ENCODE results near the gene SPOPL. TPM values are rescaled to one million over a fixed set of nuclear protein-coding genes. Genes with fewer than 3 reads are reported as not detected.

SPOPL gene
- total RNA-seq, 1 donor from 2014 or later: 9.4 TPM

DNA sequence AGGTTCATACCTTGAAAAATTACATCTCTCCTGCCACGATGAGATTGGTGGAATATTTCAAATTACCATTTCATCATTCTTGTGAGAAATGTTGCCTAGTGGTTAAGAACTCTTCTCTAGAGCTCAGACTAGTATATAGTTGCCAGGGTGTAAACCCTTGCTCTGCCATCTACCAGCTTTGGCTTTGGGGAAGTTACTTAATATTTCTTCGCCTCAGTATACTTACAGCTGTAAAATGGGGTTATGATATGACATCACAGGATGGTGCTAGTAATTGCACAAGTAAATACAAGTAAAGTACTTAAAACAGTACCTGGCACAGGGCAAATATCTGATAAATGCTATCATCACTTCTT, 1.5 kb downstream of the SPOPL start:
- peak overlapping the region; percentile 74 for H3K27ac ChIP-seq (ENCODE audit: low read depth, low read length)
- H3K4me1 ChIP-seq (ENCODE audit: control insufficient read depth in 3 of 3, insufficient read depth in 3 of 3, low read length in 3 of 3): peaks cover 22 to 32% (median 27%) of the 10 kb centered on the region in 3 donors
- H3K9me3 ChIP-seq (ENCODE audit: control insufficient read depth in 3 of 3, low read length in 3 of 3): no peaks in the 10 kb centered on the region
- H3K9ac ChIP-seq (ENCODE audit: low read depth in 1 of 3, low read length in 3 of 3): peak overlapping the region; percentile 85 to 88 (median 85)
- H3K36me3 ChIP-seq (ENCODE audit: control insufficient read depth in 3 of 3, insufficient read depth in 3 of 3, low read length in 3 of 3): no peaks in the 10 kb centered on the region
- H3K4me3 ChIP-seq (ENCODE audit: low read length in 3 of 3): peak overlapping the region; percentile 75 to 93 (median 76)
- H3K27me3 ChIP-seq (ENCODE audit: control insufficient read depth in 3 of 3, insufficient read depth in 3 of 3, low read length in 3 of 3): no peaks in the 10 kb centered on the region

DNA sequence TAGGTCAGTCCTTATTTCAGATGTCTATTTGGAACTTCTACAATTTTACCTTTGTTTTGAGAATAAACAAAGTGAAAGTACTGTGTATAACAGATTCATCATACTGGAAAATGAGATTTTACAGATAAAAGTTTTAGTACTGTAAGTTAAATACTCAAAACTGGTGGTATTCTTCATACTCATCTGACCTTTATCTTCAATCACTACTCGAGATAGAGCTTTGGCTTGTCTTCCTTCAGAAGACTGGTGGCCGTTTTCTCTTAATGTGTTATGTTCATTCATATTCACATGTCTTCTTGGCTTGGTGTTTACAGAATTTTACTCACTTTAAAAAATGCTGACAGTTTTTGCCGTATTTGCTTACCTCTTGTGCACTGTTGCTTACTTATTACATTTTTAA, 2.1 kb downstream of the SPOPL start:
- Histone ChIP-seq H3K4me1 (ENCODE audit: control insufficient read depth in 3 of 3, insufficient read depth in 3 of 3, low read length in 3 of 3) (peaks cover 22 to 32% (median 27%) of the 10 kb centered on the region in 3 donors), H3K27me3 (ENCODE audit: control insufficient read depth in 3 of 3, insufficient read depth in 3 of 3, low read length in 3 of 3) (no peaks in the 10 kb centered on the region), H3K4me3 (ENCODE audit: low read length in 3 of 3) (peak overlapping the region in 2 of 3 donors; percentile 75 to 93), H3K9ac (ENCODE audit: low read depth in 1 of 3, low read length in 3 of 3) (peak overlapping the region in 2 of 3 donors; percentile 7 to 48), H3K27ac (ENCODE audit: low read depth, low read length) (peak overlapping the region; percentile 1), H3K9me3 (ENCODE audit: control insufficient read depth in 3 of 3, low read length in 3 of 3) (no peaks in the 10 kb centered on the region), H3K36me3 (ENCODE audit: control insufficient read depth in 3 of 3, insufficient read depth in 3 of 3, low read length in 3 of 3) (no peaks in the 10 kb centered on the region)

DNA sequence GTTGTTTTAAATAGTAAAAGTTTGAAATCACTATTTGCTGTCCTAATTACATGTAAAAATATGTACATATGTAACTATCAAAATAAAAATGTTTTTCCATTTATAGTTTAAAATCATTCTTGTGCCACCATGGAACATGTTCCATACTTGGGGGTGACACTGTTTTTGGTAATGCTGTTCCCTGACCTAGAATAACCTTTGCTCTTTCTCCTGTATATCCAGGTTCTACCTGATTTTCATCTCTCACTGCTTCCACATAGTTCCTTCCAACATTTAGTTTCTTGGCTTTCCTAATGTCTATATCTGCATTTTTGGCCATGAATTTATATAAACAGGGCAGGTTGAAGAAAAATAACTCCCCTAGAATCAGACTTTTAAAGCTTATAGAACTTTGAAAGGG, 2.5 kb downstream of the SPOPL start:
- H3K9ac ChIP-seq (ENCODE audit: low read depth in 1 of 3, low read length in 3 of 3): peak overlapping the region in 2 of 3 donors; percentile 7 to 48
- H3K4me3 ChIP-seq (ENCODE audit: low read length in 3 of 3): peak overlapping the region in 1 of 3 donors; percentile 35
- peaks cover 22 to 32% (median 27%) of the 10 kb centered on the region in 3 donors for H3K4me1 ChIP-seq (ENCODE audit: control insufficient read depth in 3 of 3, insufficient read depth in 3 of 3, low read length in 3 of 3)

DNA sequence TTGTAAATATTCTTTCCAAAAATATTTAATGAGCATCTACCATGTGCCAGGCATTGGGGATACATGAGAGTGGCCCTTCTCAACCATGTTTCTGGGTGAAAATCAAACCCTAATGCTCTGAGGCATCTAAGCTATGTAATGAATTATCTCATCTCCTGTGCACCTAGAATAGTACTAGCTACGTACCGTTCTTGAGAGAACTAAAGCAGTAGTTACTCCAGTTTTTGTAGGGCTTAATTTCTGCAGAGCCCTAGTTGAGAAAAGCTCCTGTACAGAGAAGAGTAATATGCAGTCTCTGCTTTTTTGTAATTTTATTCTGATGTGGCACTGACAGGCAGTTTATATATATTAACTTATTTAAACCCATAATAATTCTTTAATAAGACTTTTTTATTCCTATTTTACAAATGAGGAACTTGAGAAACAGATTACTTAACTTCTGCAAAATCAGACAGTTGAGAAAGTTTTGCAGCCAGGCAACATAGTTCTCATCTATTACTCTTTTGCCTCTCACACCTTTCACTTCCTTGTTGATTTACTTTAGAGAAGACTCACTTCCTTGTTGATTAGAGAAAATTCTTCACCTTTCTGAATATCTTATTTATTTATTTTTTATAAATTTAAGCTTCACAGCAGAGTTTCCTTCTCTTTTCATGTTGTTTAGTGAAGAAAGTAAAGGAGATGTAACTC, 3.1 kb downstream of the SPOPL start:
- Histone ChIP-seq H3K36me3 (ENCODE audit: control insufficient read depth in 3 of 3, insufficient read depth in 3 of 3, low read length in 3 of 3) (no peaks in the 10 kb centered on the region), H3K4me3 (ENCODE audit: low read length in 3 of 3) (peak overlapping the region in 1 of 3 donors; percentile 35), H3K27me3 (ENCODE audit: control insufficient read depth in 3 of 3, insufficient read depth in 3 of 3, low read length in 3 of 3) (no peaks in the 10 kb centered on the region), H3K27ac (ENCODE audit: low read depth, low read length) (peak overlapping the region; percentile 1), H3K9ac (ENCODE audit: low read depth in 1 of 3, low read length in 3 of 3) (no peak overlapping the region), H3K4me1 (ENCODE audit: control insufficient read depth in 3 of 3, insufficient read depth in 3 of 3, low read length in 3 of 3) (peaks cover 22 to 32% (median 27%) of the 10 kb centered on the region in 3 donors), H3K9me3 (ENCODE audit: control insufficient read depth in 3 of 3, low read length in 3 of 3) (no peaks in the 10 kb centered on the region)

More for the DNA sequence above, 2.5 kb downstream of the SPOPL start:
- no peaks in the 10 kb centered on the region for H3K27me3 ChIP-seq (ENCODE audit: control insufficient read depth in 3 of 3, insufficient read depth in 3 of 3, low read length in 3 of 3)
- no peaks in the 10 kb centered on the region for H3K36me3 ChIP-seq (ENCODE audit: control insufficient read depth in 3 of 3, insufficient read depth in 3 of 3, low read length in 3 of 3)
- H3K9me3 ChIP-seq (ENCODE audit: control insufficient read depth in 3 of 3, low read length in 3 of 3): no peaks in the 10 kb centered on the region
- H3K27ac ChIP-seq (ENCODE audit: low read depth, low read length): peak overlapping the region; percentile 1

DNA sequence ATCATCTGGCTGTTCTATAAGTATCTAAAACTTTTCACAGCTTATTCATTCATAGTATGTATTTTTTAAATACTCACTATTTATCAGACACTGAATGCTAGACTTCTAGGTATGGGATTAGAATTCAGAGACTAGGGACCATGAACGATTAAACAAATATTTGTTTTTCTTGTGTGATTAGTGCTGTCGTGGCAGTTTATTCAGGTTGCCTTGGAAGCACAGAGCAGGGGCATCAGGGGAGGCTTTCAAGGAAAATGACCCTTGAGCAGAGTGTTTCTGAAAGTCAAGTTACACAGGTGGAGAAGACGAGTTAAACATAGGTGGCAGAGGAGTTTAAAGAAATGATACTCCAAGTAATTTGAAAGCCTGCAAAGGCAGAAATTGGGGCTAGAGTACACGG, 5.7 kb downstream of the SPOPL start:
- Histone ChIP-seq H3K4me3 (ENCODE audit: low read length in 3 of 3) (no peak overlapping the region), H3K9me3 (ENCODE audit: control insufficient read depth in 3 of 3, low read length in 3 of 3) (no peaks in the 10 kb centered on the region), H3K27me3 (ENCODE audit: control insufficient read depth in 3 of 3, insufficient read depth in 3 of 3, low read length in 3 of 3) (no peaks in the 10 kb centered on the region), H3K4me1 (ENCODE audit: control insufficient read depth in 3 of 3, insufficient read depth in 3 of 3, low read length in 3 of 3) (peaks cover 14 to 22% (median 18%) of the 10 kb centered on the region in 3 donors), H3K27ac (ENCODE audit: low read depth, low read length) (no peak overlapping the region), H3K36me3 (ENCODE audit: control insufficient read depth in 3 of 3, insufficient read depth in 3 of 3, low read length in 3 of 3) (no peaks in the 10 kb centered on the region), H3K9ac (ENCODE audit: low read depth in 1 of 3, low read length in 3 of 3) (no peak overlapping the region)

DNA sequence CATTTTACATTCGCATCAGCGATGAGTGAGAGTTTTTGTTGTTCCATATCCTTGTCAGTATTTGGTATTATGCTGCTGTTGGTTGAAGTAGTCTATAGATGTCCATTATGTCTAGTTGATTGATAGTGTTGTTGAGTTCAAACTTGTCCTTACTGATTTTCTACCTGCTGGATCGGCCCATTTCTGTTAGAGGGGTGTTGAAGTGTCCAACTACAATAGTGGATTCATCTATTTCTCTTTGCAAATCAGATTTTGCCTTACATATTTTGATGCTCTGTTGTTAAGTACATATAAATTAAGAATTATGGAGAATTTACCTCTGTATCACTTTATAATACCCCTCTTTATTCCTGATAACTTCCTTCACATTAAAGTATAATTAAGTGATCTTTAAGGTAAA, 8.7 kb downstream of the SPOPL start:
- H3K36me3 ChIP-seq (ENCODE audit: control insufficient read depth in 3 of 3, insufficient read depth in 3 of 3, low read length in 3 of 3): no peaks in the 10 kb centered on the region
- H3K4me3 ChIP-seq (ENCODE audit: low read length in 3 of 3): no peak overlapping the region
- H3K27ac ChIP-seq (ENCODE audit: low read depth, low read length): no peak overlapping the region
- no peak overlapping the region for H3K9ac ChIP-seq (ENCODE audit: low read depth in 1 of 3, low read length in 3 of 3)
- H3K9me3 ChIP-seq (ENCODE audit: control insufficient read depth in 3 of 3, low read length in 3 of 3): no peaks in the 10 kb centered on the region
- no peaks in the 10 kb centered on the region for H3K27me3 ChIP-seq (ENCODE audit: control insufficient read depth in 3 of 3, insufficient read depth in 3 of 3, low read length in 3 of 3)
- H3K4me1 ChIP-seq (ENCODE audit: control insufficient read depth in 3 of 3, insufficient read depth in 3 of 3, low read length in 3 of 3): peaks cover 8 to 12% (median 8%) of the 10 kb centered on the region in 3 donors

DNA sequence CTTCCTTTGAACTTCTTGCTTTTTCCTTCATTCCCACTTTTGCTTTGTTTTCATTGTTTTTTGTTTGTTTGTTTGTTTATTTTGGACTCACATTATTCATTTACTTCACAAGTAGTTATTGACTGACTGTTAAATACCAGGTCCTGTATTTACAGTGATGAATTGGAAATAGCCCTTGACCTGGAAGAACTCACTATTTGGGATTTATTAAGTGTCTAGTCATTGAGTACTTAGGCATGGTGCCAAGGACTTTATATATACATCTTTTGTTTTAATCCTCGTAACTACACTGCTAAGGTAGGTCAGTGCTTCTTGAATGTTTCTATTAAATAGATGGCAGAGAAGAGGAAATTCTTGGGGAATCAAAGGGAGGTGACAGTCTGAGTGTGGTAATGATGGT, 11.1 kb downstream of the SPOPL start:
- Histone ChIP-seq H3K27me3 (ENCODE audit: control insufficient read depth in 3 of 3, insufficient read depth in 3 of 3, low read length in 3 of 3) (no peaks in the 10 kb centered on the region), H3K27ac (ENCODE audit: low read depth, low read length) (no peak overlapping the region), H3K4me1 (ENCODE audit: control insufficient read depth in 3 of 3, insufficient read depth in 3 of 3, low read length in 3 of 3) (peaks cover 7 to 10% (median 8%) of the 10 kb centered on the region in 3 donors), H3K4me3 (ENCODE audit: low read length in 3 of 3) (no peak overlapping the region), H3K9ac (ENCODE audit: low read depth in 1 of 3, low read length in 3 of 3) (no peak overlapping the region), H3K9me3 (ENCODE audit: control insufficient read depth in 3 of 3, low read length in 3 of 3) (no peaks in the 10 kb centered on the region), H3K36me3 (ENCODE audit: control insufficient read depth in 3 of 3, insufficient read depth in 3 of 3, low read length in 3 of 3) (no peaks in the 10 kb centered on the region)

DNA sequence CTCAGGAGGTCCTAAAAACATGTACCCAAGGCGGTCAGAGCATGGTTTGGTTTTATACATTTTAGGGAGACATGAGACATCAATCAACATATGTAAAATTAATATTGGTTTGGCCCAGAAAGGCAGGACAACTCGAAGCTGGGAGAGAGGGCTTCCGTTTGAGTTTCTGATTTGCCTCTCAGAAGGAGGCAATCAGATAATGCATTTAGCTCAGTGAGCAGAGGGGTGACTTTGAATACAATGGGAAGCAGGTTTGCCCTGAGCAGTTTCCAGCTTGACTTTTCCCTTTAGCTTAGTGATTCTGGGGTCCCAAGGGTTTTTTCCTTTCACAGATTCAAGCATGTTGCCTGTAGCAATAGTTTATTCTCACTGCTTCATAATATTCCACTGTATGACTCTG, 12.6 kb downstream of the SPOPL start:
- Histone ChIP-seq H3K27ac (ENCODE audit: low read depth, low read length) (no peak overlapping the region), H3K4me3 (ENCODE audit: low read length in 3 of 3) (no peak overlapping the region), H3K36me3 (ENCODE audit: control insufficient read depth in 3 of 3, insufficient read depth in 3 of 3, low read length in 3 of 3) (no peaks in the 10 kb centered on the region)

DNA sequence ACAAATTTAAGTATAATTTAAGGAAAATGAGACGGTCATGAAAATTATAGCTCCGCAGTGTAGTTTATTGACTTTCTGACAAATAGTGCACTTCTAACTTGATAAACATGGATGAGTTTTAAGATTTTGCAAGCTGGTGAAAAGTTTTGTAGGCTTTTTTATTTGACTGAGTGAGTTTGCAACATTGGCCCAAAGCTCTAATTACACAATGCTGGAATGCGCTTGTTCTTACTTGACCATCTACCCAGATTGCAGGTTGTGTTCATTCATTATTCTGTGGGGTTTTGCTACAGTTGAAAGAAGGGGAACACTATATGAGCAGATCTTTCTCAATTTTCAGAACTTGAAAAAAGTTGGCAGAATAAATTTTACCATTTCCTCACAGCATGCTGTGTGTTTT, 13.5 kb downstream of the SPOPL start:
- H3K36me3 ChIP-seq (ENCODE audit: control insufficient read depth in 3 of 3, insufficient read depth in 3 of 3, low read length in 3 of 3): no peaks in the 10 kb centered on the region
- no peaks in the 10 kb centered on the region for H3K27me3 ChIP-seq (ENCODE audit: control insufficient read depth in 3 of 3, insufficient read depth in 3 of 3, low read length in 3 of 3)
- no peak overlapping the region for H3K27ac ChIP-seq (ENCODE audit: low read depth, low read length)
- no peak overlapping the region for H3K4me3 ChIP-seq (ENCODE audit: low read length in 3 of 3)
- no peak overlapping the region for H3K9ac ChIP-seq (ENCODE audit: low read depth in 1 of 3, low read length in 3 of 3)
- H3K9me3 ChIP-seq (ENCODE audit: control insufficient read depth in 3 of 3, low read length in 3 of 3): no peaks in the 10 kb centered on the region
- H3K4me1 ChIP-seq (ENCODE audit: control insufficient read depth in 3 of 3, insufficient read depth in 3 of 3, low read length in 3 of 3): peaks cover 7 to 10% (median 8%) of the 10 kb centered on the region in 3 donors

More for the DNA sequence above, 12.6 kb downstream of the SPOPL start:
- Histone ChIP-seq H3K27me3 (ENCODE audit: control insufficient read depth in 3 of 3, insufficient read depth in 3 of 3, low read length in 3 of 3) (no peaks in the 10 kb centered on the region), H3K9me3 (ENCODE audit: control insufficient read depth in 3 of 3, low read length in 3 of 3) (no peaks in the 10 kb centered on the region), H3K4me1 (ENCODE audit: control insufficient read depth in 3 of 3, insufficient read depth in 3 of 3, low read length in 3 of 3) (peaks cover 7 to 10% (median 8%) of the 10 kb centered on the region in 3 donors), H3K9ac (ENCODE audit: low read depth in 1 of 3, low read length in 3 of 3) (no peak overlapping the region)

DNA sequence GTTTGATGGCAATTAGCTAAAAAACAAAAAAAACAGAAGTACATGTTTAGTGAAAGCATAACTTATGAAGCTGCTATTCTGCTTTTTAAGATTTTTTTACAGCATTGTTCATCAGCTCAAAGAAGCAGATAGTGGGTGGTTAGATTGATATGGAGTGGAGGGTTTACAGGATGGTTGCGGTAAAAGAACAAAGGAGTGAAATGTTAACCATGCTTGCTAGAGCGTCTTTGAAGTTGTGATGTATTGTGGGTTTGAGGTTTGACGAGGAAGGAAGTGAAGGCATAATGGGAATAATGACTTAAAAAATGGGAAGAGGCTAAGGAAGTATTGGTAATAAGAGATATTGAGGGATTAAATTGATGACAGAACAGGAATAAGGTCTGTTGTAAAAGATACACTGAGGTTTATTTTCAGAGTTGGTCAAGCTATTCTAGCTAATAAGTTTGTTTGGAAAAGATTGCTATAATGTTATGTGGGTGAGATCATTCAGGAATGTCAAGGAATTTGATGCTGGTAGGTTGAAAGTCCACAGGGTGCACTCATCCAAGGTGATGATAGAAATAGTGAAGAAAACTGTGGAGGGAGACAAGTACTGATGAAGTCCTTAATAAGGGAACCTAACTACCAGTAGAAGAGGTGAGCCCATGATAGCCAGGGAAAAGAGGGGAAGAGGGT, 14.6 kb downstream of the SPOPL start:
- no peak overlapping the region for H3K4me3 ChIP-seq (ENCODE audit: low read length in 3 of 3)
- H3K27ac ChIP-seq (ENCODE audit: low read depth, low read length): no peak overlapping the region
- no peaks in the 10 kb centered on the region for H3K9me3 ChIP-seq (ENCODE audit: control insufficient read depth in 3 of 3, low read length in 3 of 3)
- H3K4me1 ChIP-seq (ENCODE audit: control insufficient read depth in 3 of 3, insufficient read depth in 3 of 3, low read length in 3 of 3): peaks cover 7 to 10% (median 8%) of the 10 kb centered on the region in 3 donors
- H3K27me3 ChIP-seq (ENCODE audit: control insufficient read depth in 3 of 3, insufficient read depth in 3 of 3, low read length in 3 of 3): no peaks in the 10 kb centered on the region
- no peak overlapping the region for H3K9ac ChIP-seq (ENCODE audit: low read depth in 1 of 3, low read length in 3 of 3)
- H3K36me3 ChIP-seq (ENCODE audit: control insufficient read depth in 3 of 3, insufficient read depth in 3 of 3, low read length in 3 of 3): no peaks in the 10 kb centered on the region
